NCI-H510A (cell line): ENCODE measurements around the gene GPR107.

Experiments used
- DNase-seq: peaks from one replicate; lab custom pipeline; 2025; lab: John Stamatoyannopoulos, UW

Gene GPR107

GRCh38 chr9:130110166-130110565 lies 56.5 kb downstream of the GPR107 start:
- no peak for DNase-seq

GRCh38 chr9:130110596-130111021 lies 56.9 kb downstream of the GPR107 start:
- no peak for DNase-seq

DNA sequence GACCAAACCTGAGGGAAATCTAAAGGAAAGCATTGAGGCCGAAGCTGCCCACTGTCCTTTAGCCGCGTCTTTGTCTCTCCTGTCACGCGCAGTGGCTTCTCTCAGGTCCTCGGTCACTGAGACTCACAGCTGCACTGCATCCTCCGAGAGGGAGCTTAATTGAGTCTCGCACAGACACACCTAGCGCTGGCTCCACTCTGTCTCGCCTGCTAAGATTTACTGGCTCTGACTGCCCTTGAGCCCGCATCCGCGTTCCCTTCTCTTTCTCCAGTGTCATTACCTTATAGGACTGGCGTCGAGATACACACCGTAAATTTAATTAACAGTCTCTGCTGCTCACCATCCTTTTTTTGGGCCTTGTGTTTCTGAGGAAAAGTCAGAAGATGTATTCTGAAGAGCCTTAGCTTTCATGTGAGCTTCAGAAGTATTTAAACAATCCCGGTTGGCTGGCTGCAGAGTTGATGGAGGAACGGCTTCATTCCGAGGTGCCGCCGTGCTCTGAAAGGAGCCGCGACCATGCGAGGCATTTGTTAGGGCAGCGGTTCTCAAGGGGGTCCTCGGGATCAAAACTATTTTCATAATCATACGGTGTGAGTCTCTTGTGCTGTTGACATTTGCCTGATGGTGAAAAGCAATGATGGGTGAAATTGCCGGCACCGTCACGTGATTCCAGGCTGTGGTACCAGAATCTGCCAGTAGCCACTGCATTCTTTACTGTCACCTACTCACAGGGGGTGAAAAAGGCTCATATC lies 58.3 kb downstream of the GPR107 start:
- no peak for DNase-seq

GRCh38 chr9:130112538-130113151 lies 58.9 kb downstream of the GPR107 start:
- DNase-seq = no peak

DNA sequence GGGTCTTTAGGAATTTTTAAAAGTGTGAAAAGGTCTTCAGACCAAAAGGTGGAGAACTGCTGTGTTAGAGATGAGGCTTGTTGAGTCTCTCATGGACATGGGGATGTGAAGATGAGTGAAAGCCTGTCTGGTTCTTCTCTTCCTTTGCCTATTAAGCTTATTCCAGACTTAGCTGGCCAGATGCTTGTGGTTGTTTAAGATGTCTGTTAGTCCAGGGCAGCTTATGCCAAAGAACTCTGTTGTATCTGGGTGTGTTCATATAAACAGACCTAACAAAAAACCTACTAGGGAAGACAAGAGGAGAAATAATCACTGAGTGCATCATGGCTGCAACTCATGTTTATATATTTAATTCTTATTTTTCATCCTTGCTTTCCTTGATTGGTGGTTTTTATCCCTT lies 61.0 kb downstream of the GPR107 start:
- no peak for DNase-seq

- no peak for DNase-seq
Measured at GRCh38 chr9:130116346-130116745, 62.6 kb downstream of the GPR107 start.

GRCh38 chr9:130117376-130117775 lies 63.7 kb downstream of the GPR107 start:
- no peak for DNase-seq

DNA sequence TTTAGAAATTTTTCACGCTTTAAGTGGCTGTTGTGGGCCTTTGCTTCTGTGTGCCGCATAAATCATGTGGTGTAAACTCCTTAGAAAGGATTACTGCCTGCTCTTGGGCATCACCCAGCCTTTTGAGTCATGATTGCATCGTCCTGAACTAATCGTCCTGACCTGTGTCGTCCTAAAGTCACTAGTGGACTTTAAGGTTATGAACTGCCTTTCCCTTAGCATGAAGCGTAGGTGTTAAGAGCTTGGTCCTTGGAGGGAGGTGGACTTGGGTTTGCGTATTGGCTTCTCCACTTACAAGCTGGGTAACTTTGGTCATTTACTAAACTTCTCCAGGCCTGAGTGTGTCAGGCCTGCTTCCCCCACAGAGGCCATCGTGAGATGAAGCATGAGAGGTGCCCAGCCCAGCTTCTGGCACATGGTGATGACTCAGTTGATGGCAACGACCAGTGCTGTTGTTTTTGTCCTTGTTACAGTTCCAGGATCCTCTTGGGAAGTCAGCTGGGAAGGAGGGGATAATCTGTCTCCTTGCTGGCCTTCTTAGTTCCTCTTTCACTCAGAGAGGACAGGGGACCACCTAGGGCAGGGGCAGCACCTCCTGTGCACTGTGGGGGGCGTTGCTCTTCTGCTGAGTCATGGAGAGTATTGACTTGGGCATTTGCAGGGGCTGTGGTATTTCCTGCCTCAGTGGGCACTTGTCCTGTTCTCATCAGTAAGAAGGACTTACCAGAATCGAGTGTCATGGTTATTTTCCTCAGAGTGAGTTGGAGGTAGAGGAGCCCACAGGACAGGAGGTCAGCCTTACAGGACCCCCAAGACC lies 64.3 kb downstream of the GPR107 start:
- DNase-seq = no peak

DNA sequence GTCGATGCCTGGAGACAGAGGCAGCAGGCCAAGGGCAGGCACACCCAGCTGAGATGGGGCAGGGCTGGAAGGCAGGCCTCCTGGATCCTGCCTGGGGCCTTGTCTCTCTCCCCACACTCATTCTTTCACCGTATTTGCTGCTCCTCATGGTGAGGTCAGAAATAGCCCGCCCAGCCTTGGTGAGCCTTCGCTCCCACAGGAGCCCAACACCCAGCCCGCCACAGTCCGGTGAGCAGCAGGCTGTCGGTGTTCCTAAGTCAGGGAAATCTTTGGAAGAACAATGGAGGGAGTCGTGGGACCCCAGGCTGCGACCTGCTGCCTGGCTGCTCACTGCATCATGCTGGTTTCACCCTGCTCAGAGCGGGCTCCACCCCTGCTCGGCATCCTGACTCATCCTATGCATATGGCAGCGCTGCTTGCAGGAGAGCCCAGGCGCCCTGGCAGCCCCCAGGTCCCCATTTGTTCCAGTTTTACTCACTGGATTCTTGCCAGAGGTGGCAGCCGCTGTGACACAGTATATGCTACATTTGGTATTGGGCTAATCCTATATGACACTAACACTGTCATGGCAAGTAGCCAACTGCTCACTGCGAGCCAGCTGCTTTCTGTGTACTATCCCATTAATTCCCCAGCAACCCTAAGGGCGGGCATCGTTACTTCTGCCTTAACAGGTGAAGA lies 65.3 kb downstream of the GPR107 start:
- DNase-seq = peak; percentile 80

DNA sequence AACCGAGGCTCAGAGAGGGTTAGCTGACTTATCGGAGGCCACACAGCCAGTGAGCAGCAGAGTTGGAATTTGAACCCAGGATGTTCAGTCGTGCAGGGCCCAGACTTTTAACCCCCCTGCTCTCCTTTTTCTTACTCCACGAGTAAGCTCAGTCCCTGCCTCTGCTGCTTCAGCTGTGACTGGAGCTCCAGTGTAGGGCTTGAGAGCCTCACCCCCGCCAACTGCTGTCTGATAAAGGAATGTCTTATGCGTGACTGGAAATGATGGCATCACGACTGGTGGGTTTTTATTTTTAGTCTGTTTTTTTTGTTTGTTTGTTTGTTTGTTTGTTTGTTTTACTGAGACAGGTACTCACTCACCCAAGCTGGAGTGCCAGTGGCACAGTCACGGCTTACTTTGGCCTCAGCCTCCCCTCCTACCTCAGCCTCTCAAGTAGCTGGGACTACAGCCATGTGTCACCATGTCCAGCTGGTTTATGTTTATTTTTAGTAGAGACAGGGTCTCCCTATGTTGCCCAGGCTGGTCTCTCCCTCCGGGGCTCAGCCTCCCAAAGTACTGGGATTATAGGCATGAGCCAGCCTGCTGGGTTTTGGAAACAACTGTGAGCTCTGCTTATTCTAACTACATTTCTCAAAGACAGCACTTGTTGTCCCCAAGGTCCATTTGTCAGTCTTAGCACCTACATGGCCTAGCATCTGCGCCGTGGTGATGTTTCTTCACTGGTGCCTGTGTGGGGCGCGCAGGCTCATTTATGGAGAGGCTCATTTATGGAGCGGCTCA lies 66.0 kb downstream of the GPR107 start:
- DNase-seq = no peak

- DNase-seq = no peak
Measured at GRCh38 chr9:130120299-130120587, 66.5 kb downstream of the GPR107 start.

DNA sequence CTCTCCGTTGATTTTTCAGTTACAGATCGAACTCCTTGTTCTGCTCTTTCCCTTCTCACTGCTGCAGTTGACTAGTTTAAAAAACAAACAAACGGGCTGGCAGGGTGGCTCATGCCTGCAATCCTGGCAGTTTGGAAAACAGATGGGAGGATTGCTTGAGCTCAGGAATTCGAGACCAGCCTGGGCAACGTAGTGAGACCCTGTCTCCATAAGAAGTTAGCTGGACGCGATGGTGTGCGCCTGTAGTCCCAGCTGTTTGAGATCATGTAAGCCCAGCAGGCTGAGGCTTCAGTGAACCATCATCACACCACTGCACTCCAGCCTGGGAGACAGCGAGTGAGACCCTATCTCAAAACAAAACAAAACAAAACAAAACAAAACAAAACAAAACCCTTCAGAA lies 67.1 kb downstream of the GPR107 start:
- DNase-seq = no peak

DNA sequence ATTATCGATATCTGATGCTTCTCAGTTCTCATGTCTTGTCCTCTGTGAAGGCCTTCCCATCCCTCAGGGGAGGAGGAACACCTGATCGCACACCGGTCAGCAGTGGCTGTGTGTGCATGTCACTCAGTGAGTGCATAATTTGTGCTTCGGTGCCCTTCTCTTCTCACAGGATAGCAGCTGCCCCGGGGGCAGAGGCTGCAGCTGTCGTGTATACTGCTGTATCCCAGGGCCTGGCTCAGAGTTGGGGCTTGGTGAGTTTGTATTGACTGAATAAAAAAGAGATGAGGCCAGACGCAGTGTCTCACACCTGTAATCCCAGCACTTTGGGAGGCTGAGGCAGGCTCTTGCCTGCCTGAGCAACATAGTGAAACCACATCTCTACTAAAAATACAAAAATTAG lies 68.8 kb downstream of the GPR107 start:
- no peak for DNase-seq

DNA sequence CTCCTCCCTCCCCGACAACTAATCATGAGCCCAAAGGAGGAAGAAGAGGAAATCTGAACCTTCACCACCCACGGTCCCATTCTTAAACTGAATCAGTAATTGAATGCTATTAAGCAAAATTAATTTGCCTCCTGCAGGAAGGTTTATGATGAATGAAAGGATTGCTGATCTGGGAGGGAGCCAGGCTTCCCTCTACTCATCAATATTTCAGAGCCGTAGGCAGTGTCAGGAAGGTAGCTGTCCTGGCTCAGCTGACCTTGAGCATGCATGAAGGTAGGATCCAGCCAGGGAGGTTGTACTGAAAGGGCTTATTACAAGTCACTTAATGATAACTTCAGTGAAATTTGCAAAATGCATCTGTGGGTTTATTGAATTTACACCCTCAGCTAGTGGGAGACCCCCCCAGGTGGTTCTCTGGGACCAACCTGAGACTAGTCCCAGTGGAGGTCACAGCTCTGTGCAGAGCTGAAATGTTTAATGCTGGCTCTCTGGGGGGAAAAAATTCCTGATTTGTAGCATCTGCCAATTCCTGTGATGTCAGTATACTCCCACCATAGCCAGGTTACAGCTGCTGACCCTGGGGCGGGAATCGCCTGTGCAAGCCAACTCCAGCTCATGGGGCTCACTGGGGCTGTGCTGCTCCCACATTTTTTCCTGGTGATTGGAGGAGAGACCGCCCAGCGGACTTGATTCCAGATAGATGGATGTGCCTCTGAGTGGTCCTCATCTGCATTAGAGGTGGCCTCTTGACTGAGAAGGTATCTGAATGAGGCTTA lies 70.6 kb downstream of the GPR107 start:
- no peak for DNase-seq

DNA sequence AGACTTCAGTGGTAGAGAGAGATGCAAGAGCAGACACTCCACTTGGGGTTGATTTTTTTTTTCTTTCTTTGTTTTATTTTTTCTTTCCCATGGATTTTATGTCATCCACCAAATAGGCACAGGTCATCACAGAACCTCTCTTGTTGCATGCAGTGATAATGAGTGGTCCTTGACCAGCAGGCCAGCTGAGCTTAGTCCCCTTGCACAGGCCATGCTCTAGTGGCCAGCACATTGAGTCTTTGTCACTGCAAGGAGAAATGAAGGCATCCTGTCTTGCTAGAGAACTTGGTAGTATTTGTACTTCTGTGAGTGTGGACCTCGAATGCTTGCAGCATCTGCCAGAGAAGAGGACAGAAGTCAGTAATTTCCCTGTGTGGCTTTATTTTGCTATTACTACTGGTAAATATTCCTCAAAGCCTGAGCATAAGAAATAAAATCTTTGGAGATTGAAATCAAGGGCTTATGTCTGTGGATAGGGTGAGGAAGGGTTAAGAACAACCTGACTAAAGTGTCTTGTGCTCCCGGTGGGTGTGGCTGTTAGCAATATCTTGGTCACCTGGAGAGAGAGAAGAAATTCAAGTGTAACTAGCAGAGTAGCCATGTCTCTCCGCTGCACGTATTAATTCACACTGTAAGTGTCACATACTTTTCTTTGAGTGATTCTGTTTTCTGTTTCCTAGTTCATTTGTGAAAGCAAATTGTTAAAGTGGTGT lies 73.2 kb downstream of the GPR107 start:
- no peak for DNase-seq

GRCh38 chr9:130128251-130128650 lies 74.5 kb downstream of the GPR107 start:
- no peak for DNase-seq

DNA sequence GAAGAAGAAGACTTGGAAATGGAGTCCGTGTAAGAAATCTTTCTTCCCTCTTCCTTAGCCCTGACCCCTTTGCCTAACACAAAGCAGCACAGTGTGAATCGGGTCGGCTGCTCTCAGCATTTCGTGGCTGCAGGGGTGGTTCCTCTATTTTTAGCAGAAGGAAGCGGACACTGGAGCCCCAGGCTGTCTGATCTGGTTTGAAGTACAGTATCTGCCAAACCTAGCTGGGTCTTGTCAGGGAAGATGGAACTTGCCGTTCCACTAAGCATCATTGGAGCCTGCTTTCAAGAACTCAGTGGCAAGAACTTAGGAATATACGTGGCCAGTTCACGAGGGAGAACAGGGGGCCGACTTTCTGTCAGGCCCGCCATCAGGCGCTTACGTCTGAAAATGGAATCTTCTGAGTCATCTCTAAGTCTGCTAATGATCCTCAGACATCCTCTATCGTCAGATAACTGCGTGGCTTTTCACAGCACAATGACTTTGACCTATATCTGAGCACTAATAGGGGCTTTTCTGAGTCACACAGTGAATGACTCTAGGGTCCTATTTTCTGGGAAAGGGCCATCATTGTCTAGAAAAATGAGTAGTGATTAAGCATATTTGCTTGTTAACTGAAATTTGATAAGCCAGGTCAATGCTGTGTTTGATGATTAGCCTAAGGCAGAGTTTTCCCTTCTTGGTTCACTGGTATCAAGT lies 75.2 kb downstream of the GPR107 start:
- DNase-seq = no peak

DNA sequence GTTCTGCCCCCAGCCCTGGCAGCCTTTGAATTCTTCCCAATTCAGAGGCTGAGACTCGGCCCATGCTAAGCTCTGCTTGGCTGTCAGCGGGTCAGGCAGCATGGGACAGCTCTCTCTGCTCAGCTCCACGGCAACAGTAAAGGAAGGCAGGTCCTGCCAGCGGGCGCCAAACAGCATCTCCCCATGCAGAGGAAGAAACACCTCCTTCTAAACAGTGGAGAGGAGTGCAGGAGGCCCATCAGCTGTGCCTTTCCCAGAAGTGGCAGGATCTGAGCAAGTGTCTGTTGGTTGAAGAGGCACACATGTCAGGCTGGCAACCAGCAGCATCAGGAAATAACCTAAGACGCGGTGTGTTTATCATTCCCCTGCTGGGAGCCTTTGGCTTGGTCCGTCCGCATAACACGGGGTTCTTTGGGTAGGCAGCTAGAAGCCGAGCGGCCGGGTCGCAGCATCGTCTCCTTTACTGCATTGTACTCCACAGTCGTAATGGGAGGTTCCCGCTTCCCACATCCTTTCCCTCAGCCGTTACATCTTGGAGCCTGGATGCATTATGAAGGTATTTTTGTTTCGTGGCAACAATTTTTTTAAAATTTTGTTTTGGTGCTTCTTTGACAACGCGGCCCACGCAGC lies 75.8 kb downstream of the GPR107 start:
- no peak for DNase-seq

GRCh38 chr9:130132746-130133145 lies 79.0 kb downstream of the GPR107 start:
- DNase-seq = no peak
